DOHH2 (cell line): ENCODE results near the gene GAPVD1.

Source experiments
- H3F3A ChIP-seq: fragments of 200-600 bp; sonication (generic), shearing (Covaris generic); 2 replicates; pipeline ENCODE4 v1.6.0; 2016; ENCODE audit warnings: antibody characterized with exemption, mild to moderate bottlenecking; ENCODE audit not compliant: control insufficient read depth, insufficient read depth
- H3K27ac ChIP-seq: fragments of 200-600 bp; sonication (generic); 2 replicates; pipeline ENCODE4 v1.5.1; 2014; ENCODE audit warnings: low read depth, mild to moderate bottlenecking, low read length, moderate library complexity
- H3K27me3 ChIP-seq: fragments of 200-600 bp; sonication (generic); 2 replicates; pipeline ENCODE4 v1.6.1; 2014; ENCODE audit warnings: mild to moderate bottlenecking, low read length, mixed read lengths; ENCODE audit not compliant: control insufficient read depth
- H3K36me3 ChIP-seq: fragments of 200-600 bp; sonication (generic); 2 replicates; pipeline ENCODE4 v1.6.1; 2014; ENCODE audit warnings: mild to moderate bottlenecking, low read length, moderate library complexity, mixed read lengths; ENCODE audit not compliant: control insufficient read depth
- H3K4me1 ChIP-seq: fragments of 200-600 bp; sonication (generic); 2 replicates; pipeline ENCODE4 v1.6.1; 2014; ENCODE audit warnings: mild to moderate bottlenecking, low read length, mixed read lengths; ENCODE audit not compliant: control insufficient read depth
- H3K4me2 ChIP-seq: fragments of 200-600 bp; sonication (generic); 2 replicates; pipeline ENCODE4 v1.6.0; 2014; ENCODE audit warnings: mild to moderate bottlenecking, low read length, moderate library complexity
- H3K4me3 ChIP-seq: fragments of 200-600 bp; sonication (generic); 2 replicates; pipeline ENCODE4 v1.5.1; 2014; ENCODE audit warnings: mild to moderate bottlenecking, low read length, mixed read lengths
- H3K79me2 ChIP-seq: fragments of 200-600 bp; sonication (generic); 2 replicates; pipeline ENCODE4 v1.6.1; 2014; ENCODE audit warnings: mild to moderate bottlenecking, low read length, mixed read lengths; ENCODE audit not compliant: control insufficient read depth
- H3K9me2 ChIP-seq: fragments of 200-600 bp; sonication (generic); replicated peaks from 2 replicates; pipeline ENCODE4 v1.6.1; 2014; ENCODE audit warnings: mild to moderate bottlenecking, low read length, mixed read lengths; ENCODE audit not compliant: control insufficient read depth
- H3K9me3 ChIP-seq: fragments of 200-600 bp; sonication (generic); 2 replicates; pipeline ENCODE4 v1.6.1; 2014; ENCODE audit warnings: antibody characterized with exemption, low read length, mixed read lengths; ENCODE audit not compliant: control insufficient read depth, insufficient read depth
- H4K20me1 ChIP-seq: fragments of 200-600 bp; sonication (generic); 2 replicates; pipeline ENCODE4 v1.6.0; 2014; ENCODE audit warnings: low read depth, mild to moderate bottlenecking, antibody characterized with exemption, low read length, moderate library complexity; ENCODE audit not compliant: control insufficient read depth, insufficient read depth
- EZH2phosphoT487 ChIP-seq: fragments of 200-600 bp; sonication (generic); IDR thresholded peaks from 2 replicates; pipeline ENCODE4 v1.6.1; 2017; ENCODE audit warnings: borderline replicate concordance, mild to moderate bottlenecking, antibody characterized with exemption, low read length, moderate library complexity, mixed read lengths
- TF ChIP-seq, protein P1 (sequence below): fragments of 200-600 bp; sonication (generic); IDR thresholded peaks from one replicate; pipeline ENCODE4 v1.5.1; 2014; ENCODE audit warnings: antibody characterized with exemption, mild to moderate bottlenecking, low read depth, low read length; ENCODE audit not compliant: poor library complexity, severe bottlenecking

Gene GAPVD1

DNA sequence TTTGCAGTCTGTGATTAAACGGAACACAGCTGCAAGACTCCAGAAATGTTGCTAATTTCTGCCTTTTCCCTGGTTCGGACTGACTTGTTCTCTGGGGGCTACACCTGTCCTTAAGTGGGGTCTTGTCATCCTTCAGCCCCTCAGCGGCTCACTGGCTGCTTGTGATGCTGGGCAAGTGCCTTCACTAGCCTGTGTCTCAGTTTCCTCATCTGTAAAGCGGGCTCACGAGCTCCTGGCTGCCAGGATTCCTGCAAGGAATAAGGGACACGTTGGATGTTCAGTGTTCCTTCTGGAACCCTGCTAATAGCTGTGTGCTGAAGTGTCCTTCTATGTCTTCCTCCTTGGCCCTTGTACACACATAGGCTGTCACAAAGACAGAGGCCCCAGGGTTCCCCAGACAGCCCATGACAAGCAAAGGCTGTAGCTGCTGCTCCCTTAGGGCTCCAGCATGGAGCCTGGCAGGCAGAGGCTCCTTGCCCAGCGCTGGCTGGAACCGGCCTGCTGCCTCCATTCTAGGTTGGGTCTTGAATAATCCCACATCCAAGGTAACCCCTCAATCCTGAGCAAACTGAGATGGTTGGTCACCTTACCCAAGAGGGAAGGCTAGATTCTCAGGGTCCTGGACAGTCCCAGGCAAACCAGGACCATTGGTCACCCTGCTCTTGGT, 116.1 kb downstream of the GAPVD1 start:
- Histone ChIP-seq H3K27me3 (peaks cover 17% of the 10 kb centered on the region), H3K4me2 (no peak overlapping the region)
- TF ChIP-seq, protein P1, sequence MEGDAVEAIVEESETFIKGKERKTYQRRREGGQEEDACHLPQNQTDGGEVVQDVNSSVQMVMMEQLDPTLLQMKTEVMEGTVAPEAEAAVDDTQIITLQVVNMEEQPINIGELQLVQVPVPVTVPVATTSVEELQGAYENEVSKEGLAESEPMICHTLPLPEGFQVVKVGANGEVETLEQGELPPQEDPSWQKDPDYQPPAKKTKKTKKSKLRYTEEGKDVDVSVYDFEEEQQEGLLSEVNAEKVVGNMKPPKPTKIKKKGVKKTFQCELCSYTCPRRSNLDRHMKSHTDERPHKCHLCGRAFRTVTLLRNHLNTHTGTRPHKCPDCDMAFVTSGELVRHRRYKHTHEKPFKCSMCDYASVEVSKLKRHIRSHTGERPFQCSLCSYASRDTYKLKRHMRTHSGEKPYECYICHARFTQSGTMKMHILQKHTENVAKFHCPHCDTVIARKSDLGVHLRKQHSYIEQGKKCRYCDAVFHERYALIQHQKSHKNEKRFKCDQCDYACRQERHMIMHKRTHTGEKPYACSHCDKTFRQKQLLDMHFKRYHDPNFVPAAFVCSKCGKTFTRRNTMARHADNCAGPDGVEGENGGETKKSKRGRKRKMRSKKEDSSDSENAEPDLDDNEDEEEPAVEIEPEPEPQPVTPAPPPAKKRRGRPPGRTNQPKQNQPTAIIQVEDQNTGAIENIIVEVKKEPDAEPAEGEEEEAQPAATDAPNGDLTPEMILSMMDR = no peak
- no peak for TF ChIP-seq EZH2phosphoT487

DNA sequence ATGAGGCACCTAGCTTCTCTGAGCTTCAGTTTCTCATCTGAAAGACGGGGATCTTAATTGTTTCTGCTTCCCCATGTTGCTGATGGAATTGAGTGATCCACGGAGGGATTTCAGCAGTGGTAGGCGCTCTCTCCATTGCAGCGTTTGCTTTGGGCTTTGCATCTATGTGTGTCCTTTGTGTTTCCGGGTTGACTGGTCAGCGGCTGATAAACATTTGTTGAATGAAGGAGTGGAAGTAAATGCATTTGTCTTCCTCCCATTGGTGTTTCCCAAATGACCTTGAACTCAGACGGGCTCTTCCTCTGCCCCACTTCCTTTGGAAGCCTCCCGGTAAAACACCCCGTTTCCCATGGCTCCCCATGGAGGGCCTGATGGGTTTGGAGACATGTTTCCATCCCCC, 117.2 kb downstream of the GAPVD1 start:
- peaks cover 17% of the 10 kb centered on the region for H3K27me3 ChIP-seq
- H3K9me3 ChIP-seq = no peaks in the 10 kb centered on the region
- peaks cover 4% of the 10 kb centered on the region for H3K4me1 ChIP-seq
- H3K79me2 ChIP-seq = no peaks in the 10 kb centered on the region
- H3K9me2 ChIP-seq = no peaks in the 10 kb centered on the region
- H3K4me3 ChIP-seq = no peak overlapping the region
- no peaks in the 10 kb centered on the region for H4K20me1 ChIP-seq
- no peaks in the 10 kb centered on the region for H3F3A ChIP-seq
- H3K27ac ChIP-seq = no peak overlapping the region
- no peak overlapping the region for H3K4me2 ChIP-seq
- TF ChIP-seq, protein P1 = no peak
- TF ChIP-seq EZH2phosphoT487 = no peak
- H3K36me3 ChIP-seq = no peaks in the 10 kb centered on the region

More for the DNA sequence above, 116.1 kb downstream of the GAPVD1 start:
- H3K4me3 ChIP-seq = no peak overlapping the region
- no peaks in the 10 kb centered on the region for H4K20me1 ChIP-seq
- no peaks in the 10 kb centered on the region for H3K9me2 ChIP-seq
- no peaks in the 10 kb centered on the region for H3K9me3 ChIP-seq
- no peak overlapping the region for H3K27ac ChIP-seq
- H3F3A ChIP-seq = no peaks in the 10 kb centered on the region
- H3K4me1 ChIP-seq = peaks cover 4% of the 10 kb centered on the region
- no peaks in the 10 kb centered on the region for H3K79me2 ChIP-seq
- H3K36me3 ChIP-seq = no peaks in the 10 kb centered on the region

DNA sequence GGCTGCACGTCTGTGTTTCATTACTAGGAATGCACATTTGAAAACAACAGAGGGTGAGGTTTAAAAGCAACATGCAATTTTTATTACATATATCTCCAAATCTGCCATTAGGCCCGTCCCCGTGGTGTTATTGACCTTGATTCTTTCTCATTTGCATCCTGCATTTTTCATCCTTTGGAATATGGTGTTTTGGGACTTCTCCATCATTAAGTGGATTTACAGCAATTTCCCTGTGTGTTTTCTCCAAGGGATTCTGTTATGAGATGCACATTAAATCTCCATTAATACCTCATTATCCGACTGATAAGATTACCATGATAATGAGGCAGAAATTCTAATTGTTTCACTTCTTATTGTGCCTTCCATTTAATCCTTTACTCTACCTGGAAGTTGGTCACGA, 117.6 kb downstream of the GAPVD1 start:
- Histone ChIP-seq H3K4me2 (no peak overlapping the region), H3K4me3 (no peak overlapping the region), H3K27me3 (peaks cover 13% of the 10 kb centered on the region), H3K4me1 (peaks cover 4% of the 10 kb centered on the region), H3K79me2 (no peaks in the 10 kb centered on the region), H3K9me3 (no peaks in the 10 kb centered on the region), H3F3A (no peaks in the 10 kb centered on the region), H3K36me3 (no peaks in the 10 kb centered on the region), H4K20me1 (no peaks in the 10 kb centered on the region), H3K9me2 (no peaks in the 10 kb centered on the region), H3K27ac (no peak overlapping the region)
- no peak for TF ChIP-seq EZH2phosphoT487
- TF ChIP-seq, protein P1 = no peak
